Tibial artery (tissue), 4 donors: Measurements from ENCODE around the gene MCRIP2.

ENCODE experiments used
- DNase-seq, 2 donors: peaks; one replicate each; pipeline ENCODE4 v3.0.0-alpha.2; 2019
- H3K27ac ChIP-seq, 2 donors: fragments of 200-600 bp; sonication (generic) in 1 of 2; 1 replicate in 1 of 2; 2 replicates in 1 of 2; pipeline ENCODE4 v1.5.1; 2018 to 2019; ENCODE audit warnings: mild to moderate bottlenecking in 1 of 2
- H3K27me3 ChIP-seq, 2 donors: fragments of 200-600 bp; sonication (generic) in 1 of 2; one replicate each; pipeline versions ENCODE4 v1.5.1 to v1.6.0; 2016 to 2019
- H3K36me3 ChIP-seq, 3 donors: fragments of 200-600 bp; sonication (generic) in 2 of 3; one replicate each; pipeline ENCODE4 v1.5.1; 2016 to 2019; ENCODE audit warnings: mild to moderate bottlenecking in 2 of 3
- H3K4me1 ChIP-seq, 4 donors: fragments of 200-600 bp; sonication (generic) in 2 of 4; 1 replicate in 3 of 4; 2 replicates in 1 of 4; pipeline ENCODE4 v1.5.1; 2016 to 2019
- H3K4me3 ChIP-seq, 2 donors: fragments of 200-600 bp; sonication (generic) in 1 of 2; 1 replicate in 1 of 2; 2 replicates in 1 of 2; pipeline ENCODE4 v1.5.1; 2018 to 2019; ENCODE audit warnings: mild to moderate bottlenecking in 2 of 2
- H3K9me3 ChIP-seq, 3 donors: fragments of 200-600 bp; sonication (generic) in 1 of 3; one replicate each; pipeline ENCODE4 v1.5.1; 2016 to 2019
- CTCF ChIP-seq, 2 experiments: fragments of 200-600 bp in 1 of 2; fragments of 450-650 bp in 1 of 2; IDR thresholded peaks; one replicate each; pipeline ENCODE4 v1.5.1; 2017 to 2019; ENCODE audit warnings: antibody characterized with exemption in 2 of 2, mild to moderate bottlenecking in 1 of 2, moderate library complexity in 1 of 2
- intact Hi-C: fragments of 100-400 bp; cut with DNase I; formaldehyde crosslinking; loops from one replicate; pipeline ENCODE4 v1.15.0; 2023; ENCODE audit warnings: low total_unique reads

The MCRIP2 gene

GRCh38 chr16:667780-668518, 26.3 kb downstream of the MCRIP2 start, which contains the start of gene RHOT2:
TSS of gene RHOT2 (plus strand) at chr16:668132. CDS start at chr16:668200, 68 bp downstream.
- peak within 1 kb of the TSS; percentile 87 for H3K27ac ChIP-seq
- peak; percentile 91 to 96 for DNase-seq
- H3K4me1 ChIP-seq, result peaks cover 8 to 22% (median 18%) of the 10 kb centered on the region in 4 donors
- peaks cover 32 to 38% (median 33%) of the 10 kb centered on the region in 3 donors for H3K36me3 ChIP-seq
- no peaks in the 10 kb centered on the region for H3K9me3 ChIP-seq
- peak within 1 kb of the TSS; percentile 84 to 92 for H3K4me3 ChIP-seq
- intact Hi-C loops, result no loop called here
- TF ChIP-seq CTCF (IDR thresholded peaks at IDR 0.05), result peak; percentile 88 to 90
- H3K27me3 ChIP-seq, result no peaks in the 10 kb centered on the region

- TF ChIP-seq CTCF (IDR thresholded peaks at IDR 0.05), result no peak
- Histone ChIP-seq H3K27me3 (no peaks in the 10 kb centered on the region), H3K36me3 (peaks cover 34 to 45% (median 40%) of the 10 kb centered on the region in 3 donors), H3K4me1 (peaks cover 8 to 22% (median 18%) of the 10 kb centered on the region in 4 donors), H3K9me3 (no peaks in the 10 kb centered on the region), H3K27ac (peak overlapping the region; percentile 87), H3K4me3 (peak overlapping the region; percentile 84 to 92)
- no peak for DNase-seq
- intact Hi-C loops, result no loop called here
These were observed 27.0 kb downstream of the MCRIP2 start for GRCh38 chr16:668519-669171.

GRCh38 chr16:669666-670065, 28.0 kb downstream of the MCRIP2 start:
- Histone ChIP-seq H3K4me3 (no peak overlapping the region), H3K27me3 (no peaks in the 10 kb centered on the region), H3K9me3 (no peaks in the 10 kb centered on the region), H3K4me1 (peaks cover 8 to 22% (median 18%) of the 10 kb centered on the region in 4 donors), H3K36me3 (peaks cover 34 to 55% (median 43%) of the 10 kb centered on the region in 3 donors), H3K27ac (no peak overlapping the region)
- DNase-seq, result no peak
- no peak for TF ChIP-seq CTCF (IDR thresholded peaks at IDR 0.05)
- intact Hi-C loops, result no loop called here

GRCh38 chr16:670485-671352, 29.1 kb downstream of the MCRIP2 start:
- Histone ChIP-seq H3K27me3 (no peaks in the 10 kb centered on the region), H3K9me3 (no peaks in the 10 kb centered on the region), H3K36me3 (peaks cover 34 to 57% (median 43%) of the 10 kb centered on the region in 3 donors), H3K27ac (no peak overlapping the region), H3K4me3 (no peak overlapping the region), H3K4me1 (peaks cover 8 to 32% (median 27%) of the 10 kb centered on the region in 4 donors)
- DNase-seq, result no peak
- TF ChIP-seq CTCF (IDR thresholded peaks at IDR 0.05), result no peak
- intact Hi-C loops, result no loop called here

- H3K36me3 ChIP-seq, result peaks cover 34 to 57% (median 43%) of the 10 kb centered on the region in 3 donors
- H3K27ac ChIP-seq, result no peak overlapping the region
- no peaks in the 10 kb centered on the region for H3K9me3 ChIP-seq
- H3K4me3 ChIP-seq, result no peak overlapping the region
- no peak for TF ChIP-seq CTCF (IDR thresholded peaks at IDR 0.05)
- intact Hi-C loops, result no loop called here
- no peak for DNase-seq
- peaks cover 0 to 2% of the 10 kb centered on the region in 2 donors for H3K27me3 ChIP-seq
- H3K4me1 ChIP-seq, result peaks cover 8 to 40% (median 33%) of the 10 kb centered on the region in 4 donors
These were observed 29.9 kb downstream of the MCRIP2 start for GRCh38 chr16:671353-672131.
